ENCODE results near the gene ZBTB16.

The ZBTB16 gene

GRCh38 chr11:114027391-114027790 lies 32.1 kb upstream of the ZBTB16 start:
- TF ChIP-seq ARNT (IDR thresholded peaks at IDR 0.05) (no peak), FOXM1 (IDR thresholded peaks at IDR 0.05; ENCODE audit: borderline replicate concordance) (no peak), CTBP1 (IDR thresholded peaks at IDR 0.05; ENCODE audit: borderline replicate concordance) (no peak), SUZ12 (IDR thresholded peaks at IDR 0.05) (no peak), BHLHE40 (IDR thresholded peaks at IDR 0.05; ENCODE audit: borderline replicate concordance) (no peak), ELF4 (IDR thresholded peaks at IDR 0.05) (no peak), ZNF384 (IDR thresholded peaks at IDR 0.05) (no peak)
- TF ChIP-seq, protein P1, sequence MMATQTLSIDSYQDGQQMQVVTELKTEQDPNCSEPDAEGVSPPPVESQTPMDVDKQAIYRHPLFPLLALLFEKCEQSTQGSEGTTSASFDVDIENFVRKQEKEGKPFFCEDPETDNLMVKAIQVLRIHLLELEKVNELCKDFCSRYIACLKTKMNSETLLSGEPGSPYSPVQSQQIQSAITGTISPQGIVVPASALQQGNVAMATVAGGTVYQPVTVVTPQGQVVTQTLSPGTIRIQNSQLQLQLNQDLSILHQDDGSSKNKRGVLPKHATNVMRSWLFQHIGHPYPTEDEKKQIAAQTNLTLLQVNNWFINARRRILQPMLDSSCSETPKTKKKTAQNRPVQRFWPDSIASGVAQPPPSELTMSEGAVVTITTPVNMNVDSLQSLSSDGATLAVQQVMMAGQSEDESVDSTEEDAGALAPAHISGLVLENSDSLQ (IDR thresholded peaks at IDR 0.05): no peak

DNA sequence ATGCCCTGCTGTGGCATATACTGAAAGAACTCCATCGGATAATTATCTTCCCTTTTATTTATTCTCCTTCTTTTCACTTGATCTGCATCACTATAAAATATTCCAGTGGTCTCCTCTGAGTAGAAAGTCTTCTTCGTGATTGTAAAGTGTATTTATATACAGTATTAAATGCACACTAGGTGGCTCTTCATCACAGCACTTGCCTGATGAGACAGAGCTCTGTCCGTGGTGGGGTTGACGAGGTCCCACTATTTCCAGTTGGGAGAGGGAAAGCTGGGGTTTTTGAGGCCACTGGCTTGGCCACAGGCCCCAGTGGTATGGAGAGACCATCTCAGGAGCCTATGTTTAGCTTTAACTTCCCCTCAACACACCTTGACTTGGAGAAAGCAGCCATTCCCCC lies 31.6 kb upstream of the ZBTB16 start:
- ChIA-PET POLR2A (interaction anchor here (1.4 kb wide), 1 partner anchor 152 kb away, joined by 3 read pairs; no protein-coding TSS in a partner anchor), CTCF (interaction anchor here (1.3 to 5.6 kb wide), 3 partner anchors 8 to 234 kb away, joined by 4 to 51 read pairs (median 14); no protein-coding TSS in a partner anchor)
- TF ChIP-seq ELF4 (IDR thresholded peaks at IDR 0.05) (no peak), LEF1 (IDR thresholded peaks at IDR 0.05; ENCODE audit: borderline replicate concordance) (no peak), FOXM1 (IDR thresholded peaks at IDR 0.05; ENCODE audit: borderline replicate concordance) (no peak), FOXA1 (IDR thresholded peaks at IDR 0.05) (no peak), TARDBP (IDR thresholded peaks at IDR 0.05) (no peak), FOXK2 (IDR thresholded peaks at IDR 0.05) (no peak), BHLHE40 (IDR thresholded peaks at IDR 0.05; ENCODE audit: borderline replicate concordance) (no peak), ARNT (IDR thresholded peaks at IDR 0.05) (no peak), NFRKB (IDR thresholded peaks at IDR 0.05) (no peak), SUZ12 (IDR thresholded peaks at IDR 0.05) (no peak), L3MBTL2 (conservative IDR thresholded peaks at IDR 0.05) (no peak), HDGF (IDR thresholded peaks at IDR 0.05; ENCODE audit: borderline replicate concordance) (no peak), SP1 (IDR thresholded peaks at IDR 0.05) (no peak), ZNF384 (IDR thresholded peaks at IDR 0.05) (no peak), CTBP1 (IDR thresholded peaks at IDR 0.05; ENCODE audit: borderline replicate concordance) (no peak)
- TF ChIP-seq, protein P1 (IDR thresholded peaks at IDR 0.05): no peak
- DNase-seq (ENCODE audit: extremely low spot score): no peak

More at GRCh38 chr11:114027391-114027790, 32.1 kb upstream of the ZBTB16 start:
- CTCF ChIA-PET: interaction anchor here (1.3 to 5.6 kb wide), 3 partner anchors 9 to 235 kb away, joined by 4 to 51 read pairs (median 14); no protein-coding TSS in a partner anchor
- DNase-seq (ENCODE audit: extremely low spot score): no peak
- POLR2A ChIA-PET: no interaction called here

- CTCF ChIA-PET: interaction anchor here (5.6 kb wide), 1 partner anchor 231 kb away, joined by 51 read pairs; no protein-coding TSS in a partner anchor
- POLR2A ChIA-PET: no interaction called here
- TF ChIP-seq ARNT (IDR thresholded peaks at IDR 0.05): no peak
- TF ChIP-seq LEF1 (IDR thresholded peaks at IDR 0.05; ENCODE audit: borderline replicate concordance): no peak
- TF ChIP-seq SUZ12 (IDR thresholded peaks at IDR 0.05): no peak
- TF ChIP-seq, protein P1 (IDR thresholded peaks at IDR 0.05): no peak
- no peak for TF ChIP-seq BHLHE40 (IDR thresholded peaks at IDR 0.05; ENCODE audit: borderline replicate concordance)
- no peak for TF ChIP-seq TARDBP (IDR thresholded peaks at IDR 0.05)
- no peak for TF ChIP-seq HDGF (IDR thresholded peaks at IDR 0.05; ENCODE audit: borderline replicate concordance)
- TF ChIP-seq FOXM1 (IDR thresholded peaks at IDR 0.05; ENCODE audit: borderline replicate concordance): no peak
- no peak for TF ChIP-seq ZNF384 (IDR thresholded peaks at IDR 0.05)
- no peak for TF ChIP-seq L3MBTL2 (conservative IDR thresholded peaks at IDR 0.05)
- no peak for TF ChIP-seq ELF4 (IDR thresholded peaks at IDR 0.05)
- TF ChIP-seq FOXK2 (IDR thresholded peaks at IDR 0.05): no peak
- no peak for TF ChIP-seq NFRKB (IDR thresholded peaks at IDR 0.05)
- no peak for DNase-seq (ENCODE audit: extremely low spot score)
Observed at GRCh38 chr11:114031246-114031966, 28.1 kb upstream of the ZBTB16 start.

- POLR2A ChIA-PET: no interaction called here
- TF ChIP-seq ARNT (IDR thresholded peaks at IDR 0.05) (no peak), ZNF384 (IDR thresholded peaks at IDR 0.05) (no peak), ELF4 (IDR thresholded peaks at IDR 0.05) (no peak), FOXM1 (IDR thresholded peaks at IDR 0.05; ENCODE audit: borderline replicate concordance) (no peak), TARDBP (IDR thresholded peaks at IDR 0.05) (no peak), LEF1 (IDR thresholded peaks at IDR 0.05; ENCODE audit: borderline replicate concordance) (no peak), CTBP1 (IDR thresholded peaks at IDR 0.05; ENCODE audit: borderline replicate concordance) (no peak)
- TF ChIP-seq, protein P1 (IDR thresholded peaks at IDR 0.05): no peak
- CTCF ChIA-PET: no interaction called here
- DNase-seq (ENCODE audit: extremely low spot score): no peak
Observed at GRCh38 chr11:114031967-114032320, 27.6 kb upstream of the ZBTB16 start.

- CTCF ChIA-PET: interaction anchor here (1.2 to 1.3 kb wide), 2 partner anchors 147 to 228 kb away, joined by 4 read pairs; no protein-coding TSS in a partner anchor
- TF ChIP-seq ZNF384 (IDR thresholded peaks at IDR 0.05): no peak
- TF ChIP-seq FOXK2 (IDR thresholded peaks at IDR 0.05): no peak
- TF ChIP-seq FOXA1 (IDR thresholded peaks at IDR 0.05): no peak
- DNase-seq (ENCODE audit: extremely low spot score): no peak
- POLR2A ChIA-PET: no interaction called here
Observed at GRCh38 chr11:114033066-114033465, 26.4 kb upstream of the ZBTB16 start.

All from HEK293T (cell line).